Measurements from ENCODE around the gene ABCC4.

GRCh38 chr13:95129004-95129403 lies 172.2 kb downstream of the ABCC4 start:
- TF ChIP-seq CTCF (IDR thresholded peaks at IDR 0.05; ENCODE audit: poor library complexity) (no peak), EZH2 (IDR thresholded peaks at IDR 0.05; ENCODE audit: borderline replicate concordance) (no peak)

Measured in hepatocyte (in vitro differentiated cells).